ENCODE measurements around the gene ARHGEF12.

The ARHGEF12 gene

GRCh38 chr11:120308081-120308480 is 28.1 kb upstream of the ARHGEF12 start:
- no peaks in the 10 kb centered on the region for H3K9me3 ChIP-seq
- DNase-seq, result no peak
- intact Hi-C loops (cut with DNase I; ENCODE audit: low total_unique reads), result no loop called here
- H3K27ac ChIP-seq, result no peak overlapping the region
- H3K4me1 ChIP-seq, result peaks cover 0 to 11% (median 6%) of the 10 kb centered on the region in 4 donors
- no peaks in the 10 kb centered on the region for H3K36me3 ChIP-seq
- no peak overlapping the region for H3K4me3 ChIP-seq
- no peaks in the 10 kb centered on the region for H3K27me3 ChIP-seq
- TF ChIP-seq CTCF (IDR thresholded peaks at IDR 0.05), result no peak

- Histone ChIP-seq H3K27ac (no peak overlapping the region), H3K4me3 (no peak overlapping the region), H3K9me3 (no peaks in the 10 kb centered on the region), H3K4me1 (peaks cover 0 to 12% (median 5%) of the 10 kb centered on the region in 4 donors), H3K27me3 (no peaks in the 10 kb centered on the region), H3K36me3 (no peaks in the 10 kb centered on the region)
- no peak for DNase-seq
- no peak for TF ChIP-seq CTCF (IDR thresholded peaks at IDR 0.05)
- intact Hi-C loops (cut with DNase I; ENCODE audit: low total_unique reads), result no loop called here
Observed at GRCh38 chr11:120310870-120311269, 25.3 kb upstream of the ARHGEF12 start.

- Histone ChIP-seq H3K4me1 (peaks cover 0 to 24% (median 21%) of the 10 kb centered on the region in 4 donors), H3K4me3 (no peak overlapping the region), H3K27ac (peak overlapping the region in 1 of 2 donors; percentile 20), H3K27me3 (no peaks in the 10 kb centered on the region), H3K9me3 (no peaks in the 10 kb centered on the region), H3K36me3 (no peaks in the 10 kb centered on the region)
- no peak for DNase-seq
- intact Hi-C loops (cut with DNase I; ENCODE audit: low total_unique reads), result no loop called here
- TF ChIP-seq CTCF (IDR thresholded peaks at IDR 0.05), result no peak
Observed at GRCh38 chr11:120314861-120315260, 21.4 kb upstream of the ARHGEF12 start.

- Histone ChIP-seq H3K4me3 (peak overlapping the region in 1 of 2 donors; percentile 19), H3K27me3 (no peaks in the 10 kb centered on the region), H3K36me3 (no peaks in the 10 kb centered on the region), H3K27ac (peak overlapping the region; percentile 79 to 85), H3K4me1 (peaks cover 0 to 24% (median 21%) of the 10 kb centered on the region in 4 donors), H3K9me3 (no peaks in the 10 kb centered on the region)
- intact Hi-C loops (cut with DNase I; ENCODE audit: low total_unique reads), result no loop called here
- no peak for TF ChIP-seq CTCF (IDR thresholded peaks at IDR 0.05)
- DNase-seq, result peak; percentile 61 to 91
Observed at GRCh38 chr11:120316880-120317688, 19.1 kb upstream of the ARHGEF12 start.

- no peak for DNase-seq
- TF ChIP-seq CTCF (IDR thresholded peaks at IDR 0.05), result no peak
- Histone ChIP-seq H3K27me3 (no peaks in the 10 kb centered on the region), H3K4me3 (no peak overlapping the region), H3K9me3 (no peaks in the 10 kb centered on the region), H3K36me3 (no peaks in the 10 kb centered on the region), H3K27ac (peak overlapping the region; percentile 79 to 85), H3K4me1 (peaks cover 0 to 24% (median 21%) of the 10 kb centered on the region in 4 donors)
- intact Hi-C loops (cut with DNase I; ENCODE audit: low total_unique reads), result no loop called here
Observed at GRCh38 chr11:120317689-120318480, 18.3 kb upstream of the ARHGEF12 start.
